ENCODE data around the gene GSTA5.

- TF ChIP-seq CTCF (IDR thresholded peaks at IDR 0.05) (no peak), POLR2A (IDR thresholded peaks at IDR 0.05) (no peak)
These were observed 54.2 kb downstream of the GSTA5 start for GRCh38 chr6:52786249-52786956.

All from ovary (tissue), 3 donors.